ENCODE measurements around the gene FAT1.

DNA sequence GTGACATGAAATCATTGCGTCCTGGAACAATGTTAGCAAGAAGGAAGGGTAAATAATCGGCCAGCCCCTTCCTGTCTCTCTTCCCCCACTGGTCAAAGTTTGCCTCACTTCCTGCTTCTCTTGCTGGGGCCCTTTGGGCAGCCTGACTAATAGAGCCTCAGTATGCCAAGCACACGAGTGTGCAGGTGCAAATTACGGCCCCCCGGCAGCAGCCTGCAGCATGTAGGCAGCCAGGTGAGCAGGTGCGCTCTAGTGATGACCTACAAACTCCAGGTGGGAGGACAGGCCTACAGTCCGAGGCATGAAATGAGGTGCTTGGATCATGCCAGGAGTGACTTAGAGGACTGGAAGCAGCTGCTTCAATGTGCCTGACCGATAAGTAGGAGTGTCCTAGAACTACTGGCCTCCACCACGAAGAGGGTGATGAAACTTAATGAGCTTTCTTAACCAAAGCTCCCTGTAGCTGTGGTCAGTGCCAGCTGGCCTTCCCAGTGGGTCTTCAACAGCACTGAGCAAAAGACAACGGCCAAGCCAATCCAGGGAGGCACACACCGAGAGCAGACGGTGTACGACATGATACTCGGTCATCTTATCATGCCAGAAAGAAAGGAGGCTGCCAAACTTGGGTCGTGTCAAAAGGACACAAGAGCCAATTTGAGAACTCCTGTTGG lies 26.1 kb upstream of the FAT1 start:
- TF ChIP-seq CTCF (IDR thresholded peaks at IDR 0.05) = no peak
- TF ChIP-seq POLR2A (IDR thresholded peaks at IDR 0.05) = no peak
- TF ChIP-seq POLR2AphosphoS5 (IDR thresholded peaks at IDR 0.05) = no peak
